ENCODE measurements around the gene LINC00237.

DNA sequence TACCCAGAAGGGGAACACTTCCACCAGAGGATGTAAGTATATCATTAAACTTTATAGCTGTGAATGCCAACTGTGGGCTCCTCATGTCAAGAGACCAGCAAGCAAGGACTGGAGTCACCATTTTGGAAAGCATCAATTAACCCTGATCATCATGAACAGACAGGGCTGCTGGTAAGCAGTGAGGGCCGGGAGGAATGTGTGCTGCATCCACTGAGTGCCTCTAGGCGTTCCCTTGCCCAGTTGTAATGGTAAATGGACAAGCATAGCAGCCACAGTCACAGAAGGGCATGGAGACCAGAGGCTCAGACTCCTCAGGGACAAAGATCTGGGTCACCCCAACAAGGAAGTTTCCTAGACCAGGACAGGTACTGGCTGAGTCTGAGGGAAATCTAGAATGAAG is 23.6 kb downstream of the LINC00237 start:
- TF ChIP-seq, protein P1, sequence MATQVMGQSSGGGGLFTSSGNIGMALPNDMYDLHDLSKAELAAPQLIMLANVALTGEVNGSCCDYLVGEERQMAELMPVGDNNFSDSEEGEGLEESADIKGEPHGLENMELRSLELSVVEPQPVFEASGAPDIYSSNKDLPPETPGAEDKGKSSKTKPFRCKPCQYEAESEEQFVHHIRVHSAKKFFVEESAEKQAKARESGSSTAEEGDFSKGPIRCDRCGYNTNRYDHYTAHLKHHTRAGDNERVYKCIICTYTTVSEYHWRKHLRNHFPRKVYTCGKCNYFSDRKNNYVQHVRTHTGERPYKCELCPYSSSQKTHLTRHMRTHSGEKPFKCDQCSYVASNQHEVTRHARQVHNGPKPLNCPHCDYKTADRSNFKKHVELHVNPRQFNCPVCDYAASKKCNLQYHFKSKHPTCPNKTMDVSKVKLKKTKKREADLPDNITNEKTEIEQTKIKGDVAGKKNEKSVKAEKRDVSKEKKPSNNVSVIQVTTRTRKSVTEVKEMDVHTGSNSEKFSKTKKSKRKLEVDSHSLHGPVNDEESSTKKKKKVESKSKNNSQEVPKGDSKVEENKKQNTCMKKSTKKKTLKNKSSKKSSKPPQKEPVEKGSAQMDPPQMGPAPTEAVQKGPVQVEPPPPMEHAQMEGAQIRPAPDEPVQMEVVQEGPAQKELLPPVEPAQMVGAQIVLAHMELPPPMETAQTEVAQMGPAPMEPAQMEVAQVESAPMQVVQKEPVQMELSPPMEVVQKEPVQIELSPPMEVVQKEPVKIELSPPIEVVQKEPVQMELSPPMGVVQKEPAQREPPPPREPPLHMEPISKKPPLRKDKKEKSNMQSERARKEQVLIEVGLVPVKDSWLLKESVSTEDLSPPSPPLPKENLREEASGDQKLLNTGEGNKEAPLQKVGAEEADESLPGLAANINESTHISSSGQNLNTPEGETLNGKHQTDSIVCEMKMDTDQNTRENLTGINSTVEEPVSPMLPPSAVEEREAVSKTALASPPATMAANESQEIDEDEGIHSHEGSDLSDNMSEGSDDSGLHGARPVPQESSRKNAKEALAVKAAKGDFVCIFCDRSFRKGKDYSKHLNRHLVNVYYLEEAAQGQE (IDR thresholded peaks at IDR 0.05; ENCODE audit: unreplicated experiment) = no peak
- TF ChIP-seq, protein P2, sequence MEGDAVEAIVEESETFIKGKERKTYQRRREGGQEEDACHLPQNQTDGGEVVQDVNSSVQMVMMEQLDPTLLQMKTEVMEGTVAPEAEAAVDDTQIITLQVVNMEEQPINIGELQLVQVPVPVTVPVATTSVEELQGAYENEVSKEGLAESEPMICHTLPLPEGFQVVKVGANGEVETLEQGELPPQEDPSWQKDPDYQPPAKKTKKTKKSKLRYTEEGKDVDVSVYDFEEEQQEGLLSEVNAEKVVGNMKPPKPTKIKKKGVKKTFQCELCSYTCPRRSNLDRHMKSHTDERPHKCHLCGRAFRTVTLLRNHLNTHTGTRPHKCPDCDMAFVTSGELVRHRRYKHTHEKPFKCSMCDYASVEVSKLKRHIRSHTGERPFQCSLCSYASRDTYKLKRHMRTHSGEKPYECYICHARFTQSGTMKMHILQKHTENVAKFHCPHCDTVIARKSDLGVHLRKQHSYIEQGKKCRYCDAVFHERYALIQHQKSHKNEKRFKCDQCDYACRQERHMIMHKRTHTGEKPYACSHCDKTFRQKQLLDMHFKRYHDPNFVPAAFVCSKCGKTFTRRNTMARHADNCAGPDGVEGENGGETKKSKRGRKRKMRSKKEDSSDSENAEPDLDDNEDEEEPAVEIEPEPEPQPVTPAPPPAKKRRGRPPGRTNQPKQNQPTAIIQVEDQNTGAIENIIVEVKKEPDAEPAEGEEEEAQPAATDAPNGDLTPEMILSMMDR (conservative IDR thresholded peaks at IDR 0.05; ENCODE audit: low read depth in 2 of 2) = no peak
- no peak for TF ChIP-seq EZH2phosphoT487 (IDR thresholded peaks at IDR 0.05; ENCODE audit: unreplicated experiment)
- TF ChIP-seq EZH2 (IDR thresholded peaks at IDR 0.05; ENCODE audit: low read depth, unreplicated experiment) = no peak
- TF ChIP-seq CREB1 (CRISPR knock-in tag; IDR thresholded peaks at IDR 0.05; ENCODE audit: low read depth) = no peak
- no peak for TF ChIP-seq POLR2AphosphoS5 (IDR thresholded peaks at IDR 0.05; ENCODE audit: low read depth)
- TF ChIP-seq NANOG (IDR thresholded peaks at IDR 0.05; ENCODE audit: borderline replicate concordance) = no peak
- no peak for TF ChIP-seq ZNF331 (CRISPR knock-in tag; IDR thresholded peaks at IDR 0.05; ENCODE audit: low read depth)
- TF ChIP-seq, protein P3, sequence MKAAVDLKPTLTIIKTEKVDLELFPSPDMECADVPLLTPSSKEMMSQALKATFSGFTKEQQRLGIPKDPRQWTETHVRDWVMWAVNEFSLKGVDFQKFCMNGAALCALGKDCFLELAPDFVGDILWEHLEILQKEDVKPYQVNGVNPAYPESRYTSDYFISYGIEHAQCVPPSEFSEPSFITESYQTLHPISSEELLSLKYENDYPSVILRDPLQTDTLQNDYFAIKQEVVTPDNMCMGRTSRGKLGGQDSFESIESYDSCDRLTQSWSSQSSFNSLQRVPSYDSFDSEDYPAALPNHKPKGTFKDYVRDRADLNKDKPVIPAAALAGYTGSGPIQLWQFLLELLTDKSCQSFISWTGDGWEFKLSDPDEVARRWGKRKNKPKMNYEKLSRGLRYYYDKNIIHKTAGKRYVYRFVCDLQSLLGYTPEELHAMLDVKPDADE (IDR thresholded peaks at IDR 0.05) = no peak
- TF ChIP-seq JUNB (IDR thresholded peaks at IDR 0.05; ENCODE audit: unreplicated experiment) = no peak

Measured in GM23338 (cell line).